ENCODE measurements around the gene COPS3. TPM values are rescaled to one million over a fixed set of nuclear protein-coding genes. Genes with fewer than 3 reads are reported as not detected.

Gene COPS3
- total and polyA plus RNA-seq, 2 of the 8 experiments (the other 6 are each of a cell fraction or from before 2014, with no cell fraction given), result 82.9 to 110 TPM

DNA sequence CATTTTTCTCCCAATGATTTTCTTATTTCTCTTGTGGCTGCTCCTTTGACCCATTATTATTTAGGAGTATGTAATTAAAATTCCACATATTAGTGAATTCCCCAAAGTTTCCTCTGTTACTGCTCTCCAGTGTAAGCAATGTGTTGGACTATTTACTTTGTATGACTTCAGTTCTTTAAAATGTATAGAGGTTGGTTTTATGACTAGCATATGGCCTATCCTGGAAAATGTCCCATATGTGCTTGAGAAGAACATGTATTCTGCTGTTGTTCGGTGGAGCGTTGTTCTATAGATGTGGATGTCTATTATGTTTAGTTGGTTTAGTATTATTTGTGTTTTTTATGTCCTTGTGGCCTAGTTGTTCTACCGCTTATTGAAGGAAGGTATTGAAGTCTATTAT, 16.2 kb upstream of the COPS3 start:
- H2BK20ac ChIP-seq (ENCODE audit: low read length), result no peak overlapping the region
- H3K14ac ChIP-seq (ENCODE audit: insufficient read length), result no peak overlapping the region
- H3K23me2 ChIP-seq (ENCODE audit: low read depth, low read length), result peaks cover 5% of the 10 kb centered on the region; the same call in 1 of the 2 replicates
- no peak overlapping the region for H4K91ac ChIP-seq (replicated peaks; ENCODE audit: insufficient read length, low read length)
- H3K4ac ChIP-seq (replicated peaks; ENCODE audit: insufficient read length, low read depth, low read length), result no peak overlapping the region
- H3K79me2 ChIP-seq (ENCODE audit: control insufficient read depth in 1 of 2, insufficient read depth in 2 of 2, low read length in 2 of 2), result no peaks in the 10 kb centered on the region
- H3K27ac ChIP-seq (ENCODE audit: low read depth, low read length), result no peak overlapping the region
- FAIRE-seq (no peak), DNase-seq (ENCODE audit: low read depth in 1 of 2, low spot score in 2 of 2) (no peak)
- no peak overlapping the region for H2BK12ac ChIP-seq (ENCODE audit: low read depth, low read length)
- no peak overlapping the region for H2AK5ac ChIP-seq (ENCODE audit: low read depth, low read length)
- H3K36me3 ChIP-seq (ENCODE audit: control insufficient read depth in 2 of 4, insufficient read depth in 4 of 4, low read length in 3 of 4), result no peaks in the 10 kb centered on the region
- TF ChIP-seq ATF2 (IDR thresholded peaks at IDR 0.05; ENCODE audit: low read length) (no peak), GABPA (IDR thresholded peaks at IDR 0.05; ENCODE audit: borderline replicate concordance, insufficient read depth, low read length) (no peak), EP300 (IDR thresholded peaks at IDR 0.05; ENCODE audit: borderline replicate concordance in 1 of 2, low read depth in 2 of 2, low read length in 2 of 2) (no peak), KDM4A (IDR thresholded peaks at IDR 0.05; ENCODE audit: low read depth, low read length, severe bottlenecking) (no peak), CBX5 (IDR thresholded peaks at IDR 0.05; ENCODE audit: low read depth, low read length) (no peak), SRF (IDR thresholded peaks at IDR 0.05; ENCODE audit: low read depth, low read length) (no peak), CTBP2 (IDR thresholded peaks at IDR 0.05; ENCODE audit: borderline replicate concordance, insufficient read depth, insufficient read length, low read length) (no peak), HDAC6 (IDR thresholded peaks at IDR 0.05; ENCODE audit: low read depth, low read length) (no peak), SIN3A (conservative IDR thresholded peaks at IDR 0.05 in 1 of 2, IDR thresholded peaks at IDR 0.05 in 1 of 2; ENCODE audit: low read depth in 1 of 2, low read length in 2 of 2) (no peak)
- TF ChIP-seq, protein P1, sequence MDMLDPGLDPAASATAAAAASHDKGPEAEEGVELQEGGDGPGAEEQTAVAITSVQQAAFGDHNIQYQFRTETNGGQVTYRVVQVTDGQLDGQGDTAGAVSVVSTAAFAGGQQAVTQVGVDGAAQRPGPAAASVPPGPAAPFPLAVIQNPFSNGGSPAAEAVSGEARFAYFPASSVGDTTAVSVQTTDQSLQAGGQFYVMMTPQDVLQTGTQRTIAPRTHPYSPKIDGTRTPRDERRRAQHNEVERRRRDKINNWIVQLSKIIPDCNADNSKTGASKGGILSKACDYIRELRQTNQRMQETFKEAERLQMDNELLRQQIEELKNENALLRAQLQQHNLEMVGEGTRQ (IDR thresholded peaks at IDR 0.05; ENCODE audit: low read length), result no peak
- no peak overlapping the region for H2BK120ac ChIP-seq (replicated peaks; ENCODE audit: low read depth, low read length)
- H2AFZ ChIP-seq (ENCODE audit: low read length), result no peak overlapping the region
- no peaks in the 10 kb centered on the region for H3K9me3 ChIP-seq (ENCODE audit: insufficient read depth in 2 of 2, low read depth in 1 of 2, low read length in 1 of 2)
- 97% methylated on average over 3 of the region's 3 CpGs; no CpG with 5 or more reads in 1 of the 2 experiments for WGBS, 2 experiments (ENCODE audit: extremely low coverage in 1 of 2, insufficient coverage in 1 of 2, insufficient read length in 1 of 2, insufficient replicate concordance in 2 of 2, low coverage in 1 of 2, low lambda C conversion rate in 2 of 2, missing lambda C conversion rate in 1 of 2)
- no peak overlapping the region for H2BK15ac ChIP-seq (ENCODE audit: low read length)
- H4K20me1 ChIP-seq (replicated peaks in 1 of 2; ENCODE audit: control insufficient read depth in 1 of 2, insufficient read depth in 2 of 2, low read length in 2 of 2), result no peaks in the 10 kb centered on the region
- H3K4me2 ChIP-seq (ENCODE audit: insufficient read depth in 1 of 2, low read depth in 2 of 2, low read length in 2 of 2), result no peak overlapping the region
- H3K18ac ChIP-seq (ENCODE audit: extremely low read depth, low read length), result no peak overlapping the region
- H2BK5ac ChIP-seq (ENCODE audit: low read depth, low read length), result no peak overlapping the region
- H3K23ac ChIP-seq (ENCODE audit: insufficient read length), result no peak overlapping the region
- ChIA-PET CTCF (ENCODE audit: partially characterized antibody) (interaction anchor here (0.8 kb wide), 1 partner anchor 56 kb away, joined by 3 read pairs; no protein-coding TSS in a partner anchor), POLR2A (ENCODE audit: partially characterized antibody) (no interaction called here)
- H4K8ac ChIP-seq (ENCODE audit: extremely low read depth, insufficient read depth, low read length), result no peak overlapping the region
- H3K9ac ChIP-seq (replicated peaks in 1 of 4; ENCODE audit: extremely low read depth in 1 of 4, low read depth in 3 of 4, low read length in 3 of 4), result no peak overlapping the region
- H3K79me1 ChIP-seq (ENCODE audit: low read depth, low read length), result no peaks in the 10 kb centered on the region
- H3K4me3 ChIP-seq (ENCODE audit: extremely low read depth in 1 of 4, insufficient read depth in 2 of 4, low read depth in 3 of 4, low read length in 4 of 4), result no peak overlapping the region
- no peak overlapping the region for H3K56ac ChIP-seq (replicated peaks; ENCODE audit: insufficient read length, low read depth, low read length)
- H4K5ac ChIP-seq (ENCODE audit: insufficient read length, low read depth, low read length), result no peak overlapping the region
- no peaks in the 10 kb centered on the region for H3K27me3 ChIP-seq (replicated peaks in 1 of 4; ENCODE audit: control insufficient read depth in 3 of 4, extremely low read depth in 1 of 4, insufficient read depth in 3 of 4, low read length in 3 of 4)
- peaks cover 0 to 3% (median under 1%) of the 10 kb centered on the region in 4 experiments; a peak in 3 of 7 replicates for H3K4me1 ChIP-seq (replicated peaks in 1 of 4; ENCODE audit: control insufficient read depth in 3 of 4, insufficient read depth in 4 of 4, low read length in 3 of 4)
